HepG2 (cell line): ENCODE measurements around the gene CCS.
"Not testable (repeated sequence)": the region's sequence is repeated elsewhere in the genome, so short reads cannot be mapped to it uniquely, and the experiment has no call there.

Experiments used
- ETV5 ChIP-seq: IDR thresholded peaks from 2 replicates; pipeline ENCODE4 v1.6.1; 2018; ENCODE audit warnings: missing biosample characterization, missing genetic modification reagents, inconsistent platforms, borderline replicate concordance
- GABPB1 ChIP-seq: IDR thresholded peaks from 2 replicates; pipeline ENCODE4 v1.6.1; 2016; ENCODE audit warnings: mild to moderate bottlenecking, missing genetic modification reagents, moderate library complexity, missing compliant biosample characterization
- GATAD2A ChIP-seq: IDR thresholded peaks from 2 replicates; pipeline ENCODE4 v1.6.1; 2016
- GPBP1L1 ChIP-seq: sonication (generic); formaldehyde crosslinking; IDR thresholded peaks from 2 replicates; pipeline ENCODE4 v1.5.0; 2020; ENCODE audit warnings: mild to moderate bottlenecking, missing genetic modification reagents
- GTF2F1 ChIP-seq: fragments of 150-350 bp; IDR thresholded peaks from 2 replicates; pipeline ENCODE4 v1.6.1; 2014; ENCODE audit warnings: low read length
- HMGXB3 ChIP-seq: sonication (generic); formaldehyde crosslinking; IDR thresholded peaks from 2 replicates; pipeline ENCODE4 v1.4.0; 2020; ENCODE audit warnings: missing genetic modification reagents, borderline replicate concordance
- JUND ChIP-seq: sonication (generic); formaldehyde crosslinking; IDR thresholded peaks from 2 replicates; pipeline ENCODE4 v1.8.0; 2022; ENCODE audit warnings: mild to moderate bottlenecking, missing genetic modification reagents
- RORA ChIP-seq: sonication (generic); formaldehyde crosslinking; IDR thresholded peaks from 2 replicates; pipeline ENCODE4 v1.5.0; 2020; ENCODE audit warnings: mild to moderate bottlenecking, missing genetic modification reagents, moderate library complexity
- ZBTB37 ChIP-seq: sonication (generic); formaldehyde crosslinking; IDR thresholded peaks from 2 replicates; pipeline ENCODE4 v1.4.0; 2020; ENCODE audit warnings: mild to moderate bottlenecking, missing genetic modification reagents
- ZSCAN20 ChIP-seq: sonication (generic); formaldehyde crosslinking; IDR thresholded peaks from 2 replicates; pipeline ENCODE4 v1.4.0; 2020; ENCODE audit warnings: missing genetic modification reagents, mild to moderate bottlenecking, borderline replicate concordance
- TF ChIP-seq, protein P1 (sequence below): IDR thresholded peaks from 2 replicates; pipeline ENCODE4 v1.4.0; 2020; ENCODE audit warnings: mild to moderate bottlenecking, missing genetic modification reagents
- TF ChIP-seq, protein P2 (sequence below): sonication (generic); formaldehyde crosslinking; IDR thresholded peaks from 2 replicates; pipeline ENCODE4 v1.4.0; 2020; ENCODE audit warnings: mild to moderate bottlenecking, low read depth, missing genetic modification reagents

DNA sequence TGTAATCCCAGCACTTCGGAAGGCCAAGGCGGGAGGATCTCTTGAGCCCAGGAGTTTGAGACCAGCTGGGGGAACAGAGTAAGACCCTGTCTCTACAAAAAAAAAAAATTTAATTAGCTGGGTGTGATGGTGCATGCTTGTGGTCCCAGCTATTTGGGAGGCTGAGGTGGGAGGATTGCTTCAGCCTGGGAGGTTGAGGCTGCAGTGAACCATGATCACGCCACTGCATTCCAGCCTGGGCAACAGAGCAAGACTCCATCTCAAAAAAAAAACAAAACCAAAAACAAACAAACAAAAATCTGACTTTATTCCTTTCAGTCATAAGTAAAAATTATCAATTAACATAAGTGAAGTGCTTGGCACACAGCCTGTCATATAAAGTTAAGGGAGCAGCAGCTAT lies 13.6 kb downstream of the CCS start:
- not testable (repeated sequence) for TF ChIP-seq GTF2F1; GPBP1L1 (CRISPR knock-in tag); ZBTB37 (CRISPR knock-in tag); RORA (CRISPR knock-in tag); ETV5; ZSCAN20; GABPB1 (CRISPR knock-in tag); GATAD2A (CRISPR knock-in tag); HMGXB3; JUND (CRISPR knock-in tag)
- TF ChIP-seq, protein P1, sequence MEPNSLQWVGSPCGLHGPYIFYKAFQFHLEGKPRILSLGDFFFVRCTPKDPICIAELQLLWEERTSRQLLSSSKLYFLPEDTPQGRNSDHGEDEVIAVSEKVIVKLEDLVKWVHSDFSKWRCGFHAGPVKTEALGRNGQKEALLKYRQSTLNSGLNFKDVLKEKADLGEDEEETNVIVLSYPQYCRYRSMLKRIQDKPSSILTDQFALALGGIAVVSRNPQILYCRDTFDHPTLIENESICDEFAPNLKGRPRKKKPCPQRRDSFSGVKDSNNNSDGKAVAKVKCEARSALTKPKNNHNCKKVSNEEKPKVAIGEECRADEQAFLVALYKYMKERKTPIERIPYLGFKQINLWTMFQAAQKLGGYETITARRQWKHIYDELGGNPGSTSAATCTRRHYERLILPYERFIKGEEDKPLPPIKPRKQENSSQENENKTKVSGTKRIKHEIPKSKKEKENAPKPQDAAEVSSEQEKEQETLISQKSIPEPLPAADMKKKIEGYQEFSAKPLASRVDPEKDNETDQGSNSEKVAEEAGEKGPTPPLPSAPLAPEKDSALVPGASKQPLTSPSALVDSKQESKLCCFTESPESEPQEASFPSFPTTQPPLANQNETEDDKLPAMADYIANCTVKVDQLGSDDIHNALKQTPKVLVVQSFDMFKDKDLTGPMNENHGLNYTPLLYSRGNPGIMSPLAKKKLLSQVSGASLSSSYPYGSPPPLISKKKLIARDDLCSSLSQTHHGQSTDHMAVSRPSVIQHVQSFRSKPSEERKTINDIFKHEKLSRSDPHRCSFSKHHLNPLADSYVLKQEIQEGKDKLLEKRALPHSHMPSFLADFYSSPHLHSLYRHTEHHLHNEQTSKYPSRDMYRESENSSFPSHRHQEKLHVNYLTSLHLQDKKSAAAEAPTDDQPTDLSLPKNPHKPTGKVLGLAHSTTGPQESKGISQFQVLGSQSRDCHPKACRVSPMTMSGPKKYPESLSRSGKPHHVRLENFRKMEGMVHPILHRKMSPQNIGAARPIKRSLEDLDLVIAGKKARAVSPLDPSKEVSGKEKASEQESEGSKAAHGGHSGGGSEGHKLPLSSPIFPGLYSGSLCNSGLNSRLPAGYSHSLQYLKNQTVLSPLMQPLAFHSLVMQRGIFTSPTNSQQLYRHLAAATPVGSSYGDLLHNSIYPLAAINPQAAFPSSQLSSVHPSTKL: not testable (repeated sequence)
- TF ChIP-seq, protein P2, sequence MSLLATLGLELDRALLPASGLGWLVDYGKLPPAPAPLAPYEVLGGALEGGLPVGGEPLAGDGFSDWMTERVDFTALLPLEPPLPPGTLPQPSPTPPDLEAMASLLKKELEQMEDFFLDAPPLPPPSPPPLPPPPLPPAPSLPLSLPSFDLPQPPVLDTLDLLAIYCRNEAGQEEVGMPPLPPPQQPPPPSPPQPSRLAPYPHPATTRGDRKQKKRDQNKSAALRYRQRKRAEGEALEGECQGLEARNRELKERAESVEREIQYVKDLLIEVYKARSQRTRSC (CRISPR knock-in tag): not testable (repeated sequence)
